Left lung (tissue), 10 donors: ENCODE measurements around the gene AHCYL2. TPM values are rescaled to one million over a fixed set of nuclear protein-coding genes. Genes with fewer than 3 reads are reported as not detected.

Experiments
- ATAC-seq: fragments of 200-7000 bp; cut with Tn5 transposase; one replicate; pipeline ENCODE4 v1.9.1; 2020; ENCODE audit warnings: moderate library complexity
- DNase-seq, 4 donors: peaks; one replicate each; pipeline ENCODE4 v3.0.0-alpha.2; 2013 to 2020
- H3K27ac ChIP-seq, 2 donors: fragments of 200-600 bp; sonication (generic) in 1 of 2; one replicate each; pipeline versions ENCODE4 v1.5.0 to v1.8.0; 2020 to 2021
- H3K27me3 ChIP-seq, 2 donors: fragments of 200-600 bp; sonication (generic) in 1 of 2; one replicate each; pipeline versions ENCODE4 v1.5.0 to v1.8.0; 2020 to 2021
- H3K36me3 ChIP-seq, 2 donors: fragments of 200-600 bp; sonication (generic) in 1 of 2; one replicate each; pipeline versions ENCODE4 v1.5.0 to v1.8.0; 2020 to 2021
- H3K4me1 ChIP-seq, 2 donors: fragments of 200-600 bp; one replicate each; pipeline ENCODE4 v1.8.0; 2021
- H3K4me3 ChIP-seq, 2 donors: fragments of 200-600 bp; sonication (generic) in 1 of 2; one replicate each; pipeline versions ENCODE4 v1.5.0 to v1.8.0; 2020 to 2021; ENCODE audit warnings: mild to moderate bottlenecking in 1 of 2
- H3K9me3 ChIP-seq, 2 donors: fragments of 200-600 bp; sonication (generic) in 1 of 2; one replicate each; pipeline versions ENCODE4 v1.5.0 to v1.8.0; 2020 to 2021
- intact Hi-C, 2 donors: fragments of 100-400 bp; cut with DNase I; formaldehyde crosslinking; loops; one replicate each; pipeline versions ENCODE4 v1.11.2 to v1.14.2; 2022
- polyA plus RNA-seq, 6 donors: library from polyadenylated mRNA; unstranded; fragments of 120-200 nt; gene quantifications; one replicate each; pipeline ENCODE4 v1.2.1, GENCODE V29; 2013; ENCODE audit not compliant: insufficient read length in 6 of 6
- total RNA-seq, 2 donors: library from RNA; stranded (reverse); fragmentation: NEBNext Ultra II Directional; extraction: Animal tissue kit (Norgen Biotek cat#: 25700); gene quantifications; one replicate each; pipeline ENCODE4 v1.2.1, GENCODE V29; 2021
- TF ChIP-seq, protein P1 (sequence below), 2 donors: fragments of 200-600 bp; sonication (generic) in 1 of 2; IDR thresholded peaks; one replicate each; pipeline versions ENCODE4 v1.5.0 to v1.8.0; 2021; ENCODE audit warnings: antibody characterized with exemption in 2 of 2
- donor health status: DM: no; HTN: yes; CAD: no.
- donor health status: DM: no; HTN: no; CAD: no.

The AHCYL2 gene
- total and polyA plus RNA-seq, 8 donors = 16.2 to 219 (median 21.3) TPM

GRCh38 chr7:129313282-129313681 lies 88.5 kb downstream of the AHCYL2 start:
- H3K4me3 ChIP-seq = no peak overlapping the region
- H3K27me3 ChIP-seq = no peaks in the 10 kb centered on the region
- DNase-seq = no peak
- H3K4me1 ChIP-seq = no peaks in the 10 kb centered on the region
- ATAC-seq = no peak
- intact Hi-C loops = no loop called here
- no peaks in the 10 kb centered on the region for H3K36me3 ChIP-seq
- no peak overlapping the region for H3K27ac ChIP-seq
- TF ChIP-seq, protein P1, sequence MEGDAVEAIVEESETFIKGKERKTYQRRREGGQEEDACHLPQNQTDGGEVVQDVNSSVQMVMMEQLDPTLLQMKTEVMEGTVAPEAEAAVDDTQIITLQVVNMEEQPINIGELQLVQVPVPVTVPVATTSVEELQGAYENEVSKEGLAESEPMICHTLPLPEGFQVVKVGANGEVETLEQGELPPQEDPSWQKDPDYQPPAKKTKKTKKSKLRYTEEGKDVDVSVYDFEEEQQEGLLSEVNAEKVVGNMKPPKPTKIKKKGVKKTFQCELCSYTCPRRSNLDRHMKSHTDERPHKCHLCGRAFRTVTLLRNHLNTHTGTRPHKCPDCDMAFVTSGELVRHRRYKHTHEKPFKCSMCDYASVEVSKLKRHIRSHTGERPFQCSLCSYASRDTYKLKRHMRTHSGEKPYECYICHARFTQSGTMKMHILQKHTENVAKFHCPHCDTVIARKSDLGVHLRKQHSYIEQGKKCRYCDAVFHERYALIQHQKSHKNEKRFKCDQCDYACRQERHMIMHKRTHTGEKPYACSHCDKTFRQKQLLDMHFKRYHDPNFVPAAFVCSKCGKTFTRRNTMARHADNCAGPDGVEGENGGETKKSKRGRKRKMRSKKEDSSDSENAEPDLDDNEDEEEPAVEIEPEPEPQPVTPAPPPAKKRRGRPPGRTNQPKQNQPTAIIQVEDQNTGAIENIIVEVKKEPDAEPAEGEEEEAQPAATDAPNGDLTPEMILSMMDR (IDR thresholded peaks at IDR 0.05) = no peak
- H3K9me3 ChIP-seq = no peaks in the 10 kb centered on the region

DNA sequence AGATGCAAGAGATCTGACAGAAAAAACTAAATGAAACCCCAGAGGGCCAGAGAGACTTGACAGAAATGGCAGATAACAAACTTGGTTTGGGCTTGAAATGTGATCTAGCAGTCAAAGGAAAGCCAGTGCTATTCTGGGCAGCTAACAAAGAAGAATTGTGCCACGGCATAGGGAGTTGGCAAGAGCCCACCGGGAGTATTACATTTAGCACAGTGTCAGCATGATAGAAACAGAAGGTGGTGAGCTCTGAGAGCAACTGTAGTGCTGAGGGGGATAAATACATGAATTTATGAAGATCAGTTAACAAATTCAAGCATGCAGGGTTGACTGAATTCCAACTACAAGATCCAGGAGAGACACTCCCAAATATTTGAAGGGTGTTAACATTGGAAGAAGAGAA lies 91.1 kb downstream of the AHCYL2 start:
- ATAC-seq = no peak
- intact Hi-C loops = no loop called here
- TF ChIP-seq, protein P1 (IDR thresholded peaks at IDR 0.05) = no peak
- DNase-seq = no peak
- Histone ChIP-seq H3K27me3 (no peaks in the 10 kb centered on the region), H3K9me3 (no peaks in the 10 kb centered on the region), H3K36me3 (no peaks in the 10 kb centered on the region), H3K4me3 (no peak overlapping the region), H3K27ac (no peak overlapping the region), H3K4me1 (no peaks in the 10 kb centered on the region)

DNA sequence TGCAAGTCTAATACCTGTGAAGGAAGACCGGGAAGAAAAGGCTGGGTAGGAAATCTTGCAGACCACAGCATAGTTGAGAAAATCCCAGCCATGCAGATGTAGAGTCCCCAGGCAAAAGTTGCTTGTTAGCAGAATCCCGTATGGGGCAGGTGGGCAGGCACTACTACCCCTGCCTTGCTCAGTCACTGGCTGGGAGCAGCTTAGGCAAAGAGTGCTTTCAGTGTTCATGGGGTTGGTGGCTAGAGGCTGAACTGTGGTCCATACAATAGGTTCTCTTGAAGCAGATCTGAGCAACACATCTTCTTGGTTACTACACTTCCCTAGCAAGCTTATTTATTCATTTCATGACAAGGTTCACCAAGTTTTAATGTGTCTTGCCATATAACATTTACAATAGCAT lies 92.6 kb downstream of the AHCYL2 start:
- no peaks in the 10 kb centered on the region for H3K27me3 ChIP-seq
- peaks cover 0 to under 1% of the 10 kb centered on the region in 2 donors for H3K9me3 ChIP-seq
- H3K36me3 ChIP-seq = peaks cover 0 to 1% of the 10 kb centered on the region in 2 donors
- H3K4me1 ChIP-seq = no peaks in the 10 kb centered on the region
- no peak overlapping the region for H3K4me3 ChIP-seq
- intact Hi-C loops = no loop called here
- DNase-seq (no peak), ATAC-seq (no peak)
- TF ChIP-seq, protein P1 (IDR thresholded peaks at IDR 0.05) = no peak
- H3K27ac ChIP-seq = no peak overlapping the region

GRCh38 chr7:129327076-129327475 lies 102.2 kb downstream of the AHCYL2 start:
- H3K4me1 ChIP-seq = no peaks in the 10 kb centered on the region
- ATAC-seq (no peak), DNase-seq (no peak)
- H3K27ac ChIP-seq = no peak overlapping the region
- peaks cover 0 to 33% of the 10 kb centered on the region in 2 donors for H3K9me3 ChIP-seq
- peaks cover 0 to 7% of the 10 kb centered on the region in 2 donors for H3K36me3 ChIP-seq
- TF ChIP-seq, protein P1 (IDR thresholded peaks at IDR 0.05) = no peak
- H3K27me3 ChIP-seq = no peaks in the 10 kb centered on the region
- no peak overlapping the region for H3K4me3 ChIP-seq
- intact Hi-C loops = no loop called here

- Histone ChIP-seq H3K4me1 (peaks cover 0 to 4% of the 10 kb centered on the region in 2 donors), H3K9me3 (no peaks in the 10 kb centered on the region), H3K27me3 (no peaks in the 10 kb centered on the region), H3K4me3 (no peak overlapping the region), H3K36me3 (no peaks in the 10 kb centered on the region), H3K27ac (no peak overlapping the region)
- no peak for DNase-seq
- TF ChIP-seq, protein P1 (IDR thresholded peaks at IDR 0.05) = no peak
- ATAC-seq = peak; percentile 58
- intact Hi-C loops = no loop called here
Observed at GRCh38 chr7:129332254-129333035, 107.6 kb downstream of the AHCYL2 start.
